HS-27A (cell line): ENCODE results near the gene SNRPD3.

Experiments
- DNase-seq: peaks from one replicate; pipeline ENCODE4 v3.0.0-alpha.2; 2012; ENCODE audit warnings: low read depth, missing footprints

The SNRPD3 gene

GRCh38 chr22:24567668-24568067 lies 11.9 kb downstream of the SNRPD3 start:
- DNase-seq: no peak

GRCh38 chr22:24571266-24571665 lies 15.5 kb downstream of the SNRPD3 start:
- DNase-seq: no peak

- no peak for DNase-seq
These were observed 21.0 kb downstream of the SNRPD3 start for GRCh38 chr22:24576778-24577177.

GRCh38 chr22:24578355-24579257 lies 22.8 kb downstream of the SNRPD3 start:
- no peak for DNase-seq

- no peak for DNase-seq
These were observed 23.4 kb downstream of the SNRPD3 start for GRCh38 chr22:24579258-24579601.

GRCh38 chr22:24580276-24580675 lies 24.5 kb downstream of the SNRPD3 start:
- no peak for DNase-seq

GRCh38 chr22:24582056-24582814 lies 26.4 kb downstream of the SNRPD3 start:
- no peak for DNase-seq

GRCh38 chr22:24583221-24584165 lies 27.7 kb downstream of the SNRPD3 start:
- no peak for DNase-seq

- no peak for DNase-seq
These were observed 28.5 kb downstream of the SNRPD3 start for GRCh38 chr22:24584166-24584790.

- no peak for DNase-seq
These were observed 29.1 kb downstream of the SNRPD3 start for GRCh38 chr22:24584871-24585411.

- no peak for DNase-seq
These were observed 29.7 kb downstream of the SNRPD3 start for GRCh38 chr22:24585461-24585860.

- no peak for DNase-seq
These were observed 30.2 kb downstream of the SNRPD3 start for GRCh38 chr22:24585927-24586546.

GRCh38 chr22:24587251-24587650 lies 31.5 kb downstream of the SNRPD3 start:
- no peak for DNase-seq

GRCh38 chr22:24587948-24588347 lies 32.1 kb downstream of the SNRPD3 start:
- no peak for DNase-seq

GRCh38 chr22:24588381-24588756 lies 32.6 kb downstream of the SNRPD3 start:
- DNase-seq: no peak

GRCh38 chr22:24588757-24589481 lies 33.1 kb downstream of the SNRPD3 start:
- no peak for DNase-seq

- DNase-seq: no peak
These were observed 33.8 kb downstream of the SNRPD3 start for GRCh38 chr22:24589518-24590030.

GRCh38 chr22:24590596-24591173 lies 34.9 kb downstream of the SNRPD3 start:
- DNase-seq: no peak

GRCh38 chr22:24591286-24591830 lies 35.6 kb downstream of the SNRPD3 start:
- DNase-seq: no peak
